Measurements from ENCODE around the gene NAV2. TPM values are rescaled to one million over a fixed set of nuclear protein-coding genes. Genes with fewer than 3 reads are reported as not detected.

NAV2 gene
- total and polyA plus RNA-seq, 7 donors, result 1.2 to 62.6 (median 22.1) TPM

DNA sequence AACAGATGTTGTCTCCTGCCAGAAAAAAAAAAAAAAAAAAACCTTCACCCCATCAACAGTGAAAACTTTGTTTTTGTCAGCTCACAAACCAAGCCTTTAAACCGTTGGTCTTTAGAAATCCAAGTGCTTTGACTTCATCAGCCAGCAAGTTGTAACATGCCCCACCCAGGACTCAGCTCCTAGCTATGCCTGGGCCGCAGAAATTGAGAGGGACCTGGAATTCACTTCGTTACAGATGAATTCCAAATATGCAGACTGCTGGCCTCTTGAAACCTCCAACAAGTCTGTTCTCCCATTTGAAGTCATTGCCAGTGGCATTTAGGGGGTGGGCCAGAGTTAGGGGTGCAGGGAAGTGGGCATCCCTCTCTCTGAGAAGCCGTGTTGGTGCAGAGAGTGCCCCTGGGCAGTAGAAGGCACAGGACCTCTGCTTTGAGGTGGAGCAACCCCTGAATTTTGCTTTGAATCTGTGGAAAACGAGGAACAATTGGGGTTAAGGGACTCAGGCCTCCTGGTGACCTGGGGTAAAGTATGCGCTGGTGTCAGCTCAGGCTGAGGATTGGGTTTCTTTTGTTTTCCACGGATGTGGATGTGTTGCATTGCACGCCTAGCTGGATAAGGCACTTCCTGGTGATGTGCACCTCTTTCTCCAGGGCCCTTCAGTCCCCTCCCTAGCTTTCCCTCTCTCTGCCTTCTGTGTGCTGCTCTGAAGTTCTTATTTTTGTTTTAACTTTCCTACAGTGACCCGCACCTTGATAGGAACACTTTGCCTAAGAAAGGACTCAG is 338.1 kb downstream of the NAV2 start:
- no peak for DNase-seq
- H3K4me1 ChIP-seq, result peaks cover 0 to 71% (median 57%) of the 10 kb centered on the region in 4 donors
- no peak overlapping the region for H3K4me3 ChIP-seq
- peaks cover under 1 to 75% (median 13%) of the 10 kb centered on the region in 4 donors for H3K36me3 ChIP-seq
- WGBS, 2 donors, result 90 to 91% methylated on average over 9 of the region's 9 CpGs
- no peaks in the 10 kb centered on the region for H3K9me3 ChIP-seq
- H3K27ac ChIP-seq, result peak overlapping the region in 3 of 4 donors; percentile 35 to 62 (median 36)
- TF ChIP-seq, protein P1, sequence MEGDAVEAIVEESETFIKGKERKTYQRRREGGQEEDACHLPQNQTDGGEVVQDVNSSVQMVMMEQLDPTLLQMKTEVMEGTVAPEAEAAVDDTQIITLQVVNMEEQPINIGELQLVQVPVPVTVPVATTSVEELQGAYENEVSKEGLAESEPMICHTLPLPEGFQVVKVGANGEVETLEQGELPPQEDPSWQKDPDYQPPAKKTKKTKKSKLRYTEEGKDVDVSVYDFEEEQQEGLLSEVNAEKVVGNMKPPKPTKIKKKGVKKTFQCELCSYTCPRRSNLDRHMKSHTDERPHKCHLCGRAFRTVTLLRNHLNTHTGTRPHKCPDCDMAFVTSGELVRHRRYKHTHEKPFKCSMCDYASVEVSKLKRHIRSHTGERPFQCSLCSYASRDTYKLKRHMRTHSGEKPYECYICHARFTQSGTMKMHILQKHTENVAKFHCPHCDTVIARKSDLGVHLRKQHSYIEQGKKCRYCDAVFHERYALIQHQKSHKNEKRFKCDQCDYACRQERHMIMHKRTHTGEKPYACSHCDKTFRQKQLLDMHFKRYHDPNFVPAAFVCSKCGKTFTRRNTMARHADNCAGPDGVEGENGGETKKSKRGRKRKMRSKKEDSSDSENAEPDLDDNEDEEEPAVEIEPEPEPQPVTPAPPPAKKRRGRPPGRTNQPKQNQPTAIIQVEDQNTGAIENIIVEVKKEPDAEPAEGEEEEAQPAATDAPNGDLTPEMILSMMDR (IDR thresholded peaks at IDR 0.05), result no peak
- TF ChIP-seq POLR2AphosphoS5 (IDR thresholded peaks at IDR 0.05), result no peak
- no peak for TF ChIP-seq POLR2A (IDR thresholded peaks at IDR 0.05)
- no peak for TF ChIP-seq EP300 (IDR thresholded peaks at IDR 0.05)
- H3K27me3 ChIP-seq, result no peaks in the 10 kb centered on the region
- intact Hi-C loops (cut with DNase I), result loop anchor here (10.0 kb wide), 1 partner anchor 96 kb away; no protein-coding TSS in a partner anchor

DNA sequence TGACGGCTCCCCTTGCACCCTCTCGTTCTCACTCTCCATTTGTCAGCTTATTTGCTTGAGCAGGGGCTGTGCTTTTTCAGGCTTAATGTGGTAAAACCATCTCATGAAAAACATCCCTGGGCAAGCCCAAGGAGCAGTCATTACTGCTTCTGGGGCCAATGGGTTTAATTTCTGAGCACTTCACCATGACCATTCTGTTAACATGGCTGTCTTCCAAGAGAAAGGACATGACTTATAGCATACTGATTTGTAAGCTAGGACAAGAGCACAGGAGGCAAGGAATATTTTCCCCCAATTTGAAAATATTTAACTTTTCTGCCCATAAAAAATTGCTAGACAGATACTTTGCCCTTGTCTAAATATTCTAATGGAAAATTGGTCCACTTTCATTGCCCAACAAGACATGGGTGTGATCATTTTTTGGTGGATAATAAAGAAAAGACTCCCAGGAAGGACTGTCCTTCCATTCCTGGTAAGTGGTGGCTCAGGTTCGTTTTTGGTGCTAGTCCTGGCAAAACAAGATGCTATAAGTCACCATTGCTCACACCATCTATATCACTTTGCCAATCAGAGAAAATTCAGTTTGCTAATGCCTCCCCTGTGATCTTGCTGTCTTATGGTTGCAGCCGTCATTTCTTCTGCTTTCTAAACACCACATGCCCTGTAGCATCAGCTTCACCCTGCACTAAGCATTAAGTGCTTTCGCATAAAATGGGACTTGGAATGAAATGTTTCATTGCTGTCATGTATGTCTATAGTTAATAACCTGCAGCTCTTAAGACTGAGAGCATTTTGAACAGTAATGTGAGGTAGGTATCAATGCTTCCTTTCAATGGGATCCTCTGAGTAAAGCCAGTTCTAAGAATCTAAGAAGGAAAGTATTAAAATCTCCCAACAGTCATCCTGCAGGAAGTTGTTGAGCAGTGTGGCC is 339.1 kb downstream of the NAV2 start:
- no peak for DNase-seq
- Histone ChIP-seq H3K27ac (peak overlapping the region in 2 of 4 donors; percentile 36 to 62), H3K4me3 (no peak overlapping the region), H3K4me1 (peaks cover 0 to 76% (median 64%) of the 10 kb centered on the region in 4 donors), H3K36me3 (peaks cover 4 to 75% (median 12%) of the 10 kb centered on the region in 4 donors), H3K9me3 (no peaks in the 10 kb centered on the region), H3K27me3 (no peaks in the 10 kb centered on the region)
- WGBS, 2 donors, result 89 to 92% methylated on average over 5 of the region's 5 CpGs
- TF ChIP-seq POLR2A (IDR thresholded peaks at IDR 0.05) (no peak), EP300 (IDR thresholded peaks at IDR 0.05) (no peak), POLR2AphosphoS5 (IDR thresholded peaks at IDR 0.05) (no peak)
- TF ChIP-seq, protein P1 (IDR thresholded peaks at IDR 0.05), result no peak
- intact Hi-C loops (cut with DNase I), result loop anchor here (10.0 kb wide), 1 partner anchor 97 kb away; no protein-coding TSS in a partner anchor

DNA sequence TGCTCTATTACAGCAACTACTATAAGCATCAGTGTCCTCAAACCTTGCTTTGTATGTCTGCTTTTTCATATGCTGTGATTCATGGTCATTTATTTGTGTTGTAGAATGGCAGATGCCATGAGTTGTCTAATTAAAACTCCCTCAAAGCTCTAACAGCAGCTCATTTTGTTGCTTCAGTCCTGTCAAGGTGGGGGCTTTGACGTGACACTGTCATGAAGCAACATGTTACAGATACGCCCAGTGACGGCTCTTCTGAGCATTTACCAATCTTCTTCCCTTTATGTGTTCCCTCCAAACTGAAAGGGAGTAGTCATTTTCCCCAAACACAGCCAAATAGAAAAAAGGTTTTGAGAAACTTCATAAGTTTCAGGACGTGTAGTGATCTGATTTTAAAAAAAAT is 340.9 kb downstream of the NAV2 start:
- TF ChIP-seq POLR2A (IDR thresholded peaks at IDR 0.05), result no peak
- no peak for TF ChIP-seq EP300 (IDR thresholded peaks at IDR 0.05)
- TF ChIP-seq POLR2AphosphoS5 (IDR thresholded peaks at IDR 0.05), result no peak
- TF ChIP-seq, protein P1 (IDR thresholded peaks at IDR 0.05), result no peak
- DNase-seq, result no peak
- peaks cover 0 to 68% (median 61%) of the 10 kb centered on the region in 4 donors for H3K4me1 ChIP-seq
- H3K27ac ChIP-seq, result no peak overlapping the region
- peaks cover 6 to 83% (median 16%) of the 10 kb centered on the region in 4 donors for H3K36me3 ChIP-seq
- intact Hi-C loops (cut with DNase I), result loop anchor here (10.0 kb wide), 1 partner anchor 99 kb away; no protein-coding TSS in a partner anchor
- H3K9me3 ChIP-seq, result no peaks in the 10 kb centered on the region
- H3K27me3 ChIP-seq, result no peaks in the 10 kb centered on the region
- WGBS, 2 donors, result 82 to 93% methylated on average over 4 of the region's 4 CpGs
- no peak overlapping the region for H3K4me3 ChIP-seq

DNA sequence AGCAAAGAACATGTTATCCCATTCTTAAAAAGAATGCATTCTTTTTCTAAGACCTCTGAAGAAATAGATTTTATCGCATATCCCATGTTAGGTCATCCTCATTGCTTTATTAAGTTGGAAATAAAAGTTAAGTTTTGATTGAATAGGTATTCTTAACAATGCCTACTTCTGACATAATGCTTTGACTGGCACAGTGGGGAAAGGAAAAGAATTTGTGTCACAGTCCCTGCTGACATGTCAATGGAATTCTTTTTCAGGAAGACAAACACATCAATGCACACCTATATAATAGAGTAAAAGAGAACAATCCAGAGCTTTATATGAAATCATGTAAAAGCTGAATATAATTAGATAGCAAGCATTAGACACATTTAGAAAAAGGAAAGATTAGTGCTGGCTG is 341.9 kb downstream of the NAV2 start:
- H3K4me3 ChIP-seq, result no peak overlapping the region
- H3K36me3 ChIP-seq, result peaks cover 6 to 83% (median 17%) of the 10 kb centered on the region in 4 donors
- DNase-seq, result no peak
- H3K27me3 ChIP-seq, result no peaks in the 10 kb centered on the region
- H3K9me3 ChIP-seq, result no peaks in the 10 kb centered on the region
- TF ChIP-seq EP300 (IDR thresholded peaks at IDR 0.05) (no peak), POLR2AphosphoS5 (IDR thresholded peaks at IDR 0.05) (no peak), POLR2A (IDR thresholded peaks at IDR 0.05) (no peak)
- TF ChIP-seq, protein P1 (IDR thresholded peaks at IDR 0.05), result no peak
- H3K4me1 ChIP-seq, result peaks cover 0 to 60% (median 53%) of the 10 kb centered on the region in 4 donors
- peak overlapping the region in 2 of 4 donors; percentile 62 to 68 for H3K27ac ChIP-seq
- WGBS, 2 donors, result 100% methylated on average over 1 of the region's 1 CpG
- intact Hi-C loops (cut with DNase I), result loop anchor here (10.0 kb wide), 1 partner anchor 100 kb away; no protein-coding TSS in a partner anchor
